ENCODE data around the gene SMARCC1. TPM values are rescaled to one million over a fixed set of nuclear protein-coding genes. Genes with fewer than 3 reads are reported as not detected.
"Not testable (repeated sequence)": the region's sequence is repeated elsewhere in the genome, so short reads cannot be mapped to it uniquely, and the experiment has no call there.

SMARCC1 gene
- total and polyA plus RNA-seq, 10 donors: 10.5 to 82.9 (median 44.7) TPM

GRCh38 chr3:47766186-47766585 lies 15.5 kb downstream of the SMARCC1 start:
- Histone ChIP-seq H3K9me3 (no peaks in the 10 kb centered on the region), H3K4me1 (no peaks in the 10 kb centered on the region), H3K27ac (no peak overlapping the region), H3K27me3 (replicated peaks in 1 of 7) (no peaks in the 10 kb centered on the region), H3K36me3 (peaks cover 0 to 89% (median 19%) of the 10 kb centered on the region in 6 donors), H3K4me3 (no peak overlapping the region)
- TF ChIP-seq CTCF (IDR thresholded peaks at IDR 0.05 in 8 of 11, conservative IDR thresholded peaks at IDR 0.05 in 3 of 11) (no peak), POLR2A (IDR thresholded peaks at IDR 0.05) (no peak), POLR2AphosphoS5 (IDR thresholded peaks at IDR 0.05) (no peak)
- intact Hi-C loops (cut with DNase I; ENCODE audit: low total_unique reads): no loop called here
- WGBS, 5 donors: 86 to 94% (median 93%) methylated on average over 4 of the region's 4 CpGs
- no peak for DNase-seq

GRCh38 chr3:47762233-47762632 lies 19.5 kb downstream of the SMARCC1 start:
- intact Hi-C loops (cut with DNase I; ENCODE audit: low total_unique reads): no loop called here
- 55 to 73% (median 64%) methylated on average over 4 of the region's 4 CpGs for WGBS, 5 donors
- peaks cover 0 to 91% (median 11%) of the 10 kb centered on the region in 6 donors for H3K36me3 ChIP-seq
- no peak for DNase-seq
- TF ChIP-seq POLR2A (IDR thresholded peaks at IDR 0.05): no peak
- TF ChIP-seq CTCF (IDR thresholded peaks at IDR 0.05 in 8 of 11, conservative IDR thresholded peaks at IDR 0.05 in 3 of 11): no peak
- TF ChIP-seq POLR2AphosphoS5 (IDR thresholded peaks at IDR 0.05): no peak
- H3K27ac ChIP-seq: no peak overlapping the region
- H3K9me3 ChIP-seq: no peaks in the 10 kb centered on the region
- H3K4me3 ChIP-seq: no peak overlapping the region
- H3K4me1 ChIP-seq: no peaks in the 10 kb centered on the region
- no peaks in the 10 kb centered on the region for H3K27me3 ChIP-seq (replicated peaks in 1 of 7)

GRCh38 chr3:47761046-47761445 lies 20.6 kb downstream of the SMARCC1 start:
- no peaks in the 10 kb centered on the region for H3K4me1 ChIP-seq
- 86 to 97% (median 92%) methylated on average over 4 of the region's 4 CpGs for whole genome bisulfite sequencing, 5 donors
- no peak for DNase-seq
- no peak for TF ChIP-seq CTCF (IDR thresholded peaks at IDR 0.05 in 8 of 11, conservative IDR thresholded peaks at IDR 0.05 in 3 of 11)
- no peak for TF ChIP-seq POLR2AphosphoS5 (IDR thresholded peaks at IDR 0.05)
- no peak for TF ChIP-seq POLR2A (IDR thresholded peaks at IDR 0.05)
- no peak overlapping the region for H3K4me3 ChIP-seq
- intact Hi-C loops (cut with DNase I; ENCODE audit: low total_unique reads): no loop called here
- H3K27me3 ChIP-seq (replicated peaks in 1 of 7): no peaks in the 10 kb centered on the region
- no peaks in the 10 kb centered on the region for H3K9me3 ChIP-seq
- H3K36me3 ChIP-seq: peaks cover 0 to 92% (median 10%) of the 10 kb centered on the region in 6 donors
- no peak overlapping the region for H3K27ac ChIP-seq

GRCh38 chr3:47760207-47760606 lies 21.5 kb downstream of the SMARCC1 start:
- H3K36me3 ChIP-seq: peaks cover 0 to 92% (median 8%) of the 10 kb centered on the region in 6 donors
- H3K9me3 ChIP-seq; H3K4me1 ChIP-seq; H3K27ac ChIP-seq; H3K27me3 ChIP-seq (replicated peaks in 1 of 7); intact Hi-C loops (cut with DNase I; ENCODE audit: low total_unique reads); DNase-seq; H3K4me3 ChIP-seq: not testable (repeated sequence)
- 87 to 99% (median 92%) methylated on average over 4 of the region's 4 CpGs for WGBS, 5 donors

Measured in spleen (tissue), 11 donors.